ENCODE measurements around the gene N4BP2L1.

N4BP2L1 gene

DNA sequence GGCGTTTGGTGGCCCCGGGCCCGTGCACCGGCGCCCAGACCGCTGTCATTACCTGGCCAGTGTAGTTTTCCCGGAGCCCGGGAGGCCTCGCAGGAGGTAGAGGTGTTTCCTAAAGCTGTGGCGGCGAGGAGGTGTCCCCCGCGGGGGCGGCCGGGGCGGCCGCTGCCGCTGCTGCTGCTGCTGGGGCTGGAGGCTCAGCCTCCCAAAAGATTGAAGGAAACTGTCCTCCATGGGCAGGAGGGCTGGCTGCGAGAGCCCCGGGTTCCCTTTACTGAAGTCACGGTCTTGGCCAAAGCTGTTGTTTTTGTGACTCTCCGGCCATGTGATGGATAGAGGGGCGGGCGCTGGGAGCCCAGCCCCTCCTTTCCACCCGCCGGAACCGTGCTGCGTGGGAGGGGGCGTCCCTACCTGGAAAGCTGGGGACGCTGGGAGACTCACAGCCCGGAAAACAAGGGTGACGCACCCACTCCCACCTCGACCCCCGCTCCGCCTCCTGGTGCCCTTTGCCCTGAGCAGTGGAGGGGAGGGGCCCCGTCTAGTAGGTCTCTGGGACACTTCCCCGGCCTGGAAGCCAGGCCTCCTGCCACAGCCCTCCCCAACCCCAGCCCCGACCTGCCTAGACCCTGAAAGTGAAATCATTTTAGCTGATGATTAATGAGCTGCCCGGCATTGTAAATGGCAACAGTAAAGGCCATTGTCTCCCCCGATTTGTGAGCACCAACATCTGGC lies at the start of gene N4BP2L1:
Gene N4BP2L1, minus strand, starts transcription at position 279 of the 729 bp plus-strand sequence. Its CDS starts 48 bp downstream, at position 231.
- peak; percentile 92 for DNase-seq

DNA sequence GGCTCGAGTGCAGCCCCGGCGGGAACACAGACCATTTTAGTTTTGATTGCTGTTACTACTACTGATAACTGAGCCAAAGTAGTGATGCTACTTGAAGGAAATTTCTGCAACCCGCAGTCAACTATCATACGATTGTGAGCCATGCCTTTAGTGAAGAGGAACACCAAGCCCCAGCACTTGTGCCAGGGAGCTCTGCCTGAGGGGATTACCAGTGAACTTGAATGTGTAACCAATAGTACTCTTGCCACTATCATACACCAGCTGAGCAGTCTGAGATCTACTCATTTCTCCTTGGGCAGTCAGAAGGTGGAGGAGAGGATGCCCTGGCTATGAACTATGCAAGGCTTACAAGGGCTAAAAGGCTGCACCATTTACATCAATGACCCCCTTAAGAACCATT lies 49.0 kb upstream of the N4BP2L1 start:
- no peak for DNase-seq

GRCh38 chr13:32476021-32476731 lies 48.2 kb upstream of the N4BP2L1 start:
- DNase-seq: no peak

DNA sequence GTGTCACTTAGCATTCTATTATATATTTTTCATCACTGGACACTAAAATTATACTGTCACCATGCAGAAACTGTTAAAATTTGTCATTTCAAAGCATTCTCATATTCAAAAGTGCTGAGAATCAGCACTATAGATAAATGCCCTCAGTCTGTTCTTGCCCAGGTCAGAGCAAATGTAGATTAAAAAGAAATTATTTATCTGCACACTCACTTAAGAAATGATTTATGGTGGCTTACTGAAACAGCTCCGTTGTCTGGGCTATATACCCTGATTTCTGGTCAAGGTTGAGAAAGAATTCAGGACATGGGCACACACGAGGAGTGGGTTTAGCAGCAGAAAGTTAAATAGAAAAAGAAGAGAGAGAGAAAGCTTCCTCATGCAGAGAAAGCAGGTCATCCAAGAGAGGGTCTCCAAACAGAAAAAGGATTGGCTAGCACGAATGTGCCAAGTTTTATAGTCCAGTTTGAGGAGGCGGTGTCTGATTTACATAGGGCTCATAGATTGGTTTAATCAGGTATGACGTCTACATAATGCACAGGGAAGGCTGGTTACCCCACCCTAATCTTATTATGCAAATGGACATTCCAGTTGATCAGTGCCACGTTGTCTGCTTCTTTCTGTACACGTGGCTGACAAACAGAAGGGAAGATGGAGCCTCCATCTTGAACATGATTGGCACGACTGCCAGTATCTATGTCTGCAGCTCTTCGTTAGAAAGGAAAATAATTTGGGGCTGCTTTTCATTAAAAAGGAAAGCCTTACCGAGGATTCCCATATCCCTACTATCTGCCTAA lies 47.3 kb upstream of the N4BP2L1 start:
- DNase-seq: no peak

- no peak for DNase-seq
These were observed 45.7 kb upstream of the N4BP2L1 start for GRCh38 chr13:32473650-32474049.

- DNase-seq: no peak
These were observed 44.3 kb upstream of the N4BP2L1 start for GRCh38 chr13:32472194-32472621.

- no peak for DNase-seq
These were observed 43.4 kb upstream of the N4BP2L1 start for GRCh38 chr13:32471187-32471922.

DNA sequence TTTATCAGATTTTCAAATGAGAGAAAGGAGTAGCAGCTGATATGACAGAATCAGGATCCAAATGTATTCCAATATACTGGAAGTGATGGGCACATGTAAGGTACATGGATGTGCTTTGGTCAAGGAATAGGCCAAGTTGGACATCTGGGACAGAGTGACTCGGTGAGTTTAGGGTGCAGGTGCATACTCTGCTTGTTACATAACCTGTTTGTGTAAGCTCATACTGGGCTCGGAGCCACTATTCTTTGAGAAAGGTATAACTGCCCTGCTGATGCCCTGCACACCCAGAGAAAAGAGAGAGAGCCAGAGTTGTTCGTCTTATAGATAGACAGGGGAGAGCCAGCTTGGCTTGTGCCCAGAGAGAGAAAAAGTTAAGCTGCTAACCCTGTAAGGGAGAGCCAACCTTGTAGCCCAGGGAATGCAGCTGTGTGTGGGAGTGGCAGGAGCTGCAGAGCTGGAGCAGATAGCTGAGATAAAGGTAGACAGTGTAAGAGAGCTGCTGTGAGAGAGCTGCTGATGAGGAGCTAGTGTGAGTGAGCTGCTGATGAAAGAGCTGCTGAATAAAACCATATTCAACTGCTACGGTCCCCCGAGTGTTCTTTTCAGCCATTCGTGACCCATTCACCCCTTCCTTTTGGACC lies 40.7 kb upstream of the N4BP2L1 start:
- DNase-seq: no peak

DNA sequence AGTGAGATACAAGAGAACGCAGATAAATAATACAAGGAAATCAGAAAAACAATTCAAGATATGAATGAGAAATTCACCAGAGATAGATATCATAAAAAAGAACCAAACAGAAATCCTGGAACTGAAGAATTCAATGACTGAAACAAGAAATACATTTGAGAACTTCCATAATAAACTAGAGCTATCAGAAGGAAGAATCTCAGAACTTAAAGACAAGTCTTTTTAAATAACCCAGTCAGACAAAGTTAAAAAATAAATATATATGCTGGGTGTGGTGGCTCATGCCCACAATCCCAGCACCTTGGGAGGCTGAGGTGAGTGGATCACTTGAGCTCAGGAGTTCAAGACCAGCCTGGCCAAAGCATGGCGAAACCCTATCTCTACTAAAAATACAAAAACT lies 28.7 kb upstream of the N4BP2L1 start:
- no peak for DNase-seq

DNA sequence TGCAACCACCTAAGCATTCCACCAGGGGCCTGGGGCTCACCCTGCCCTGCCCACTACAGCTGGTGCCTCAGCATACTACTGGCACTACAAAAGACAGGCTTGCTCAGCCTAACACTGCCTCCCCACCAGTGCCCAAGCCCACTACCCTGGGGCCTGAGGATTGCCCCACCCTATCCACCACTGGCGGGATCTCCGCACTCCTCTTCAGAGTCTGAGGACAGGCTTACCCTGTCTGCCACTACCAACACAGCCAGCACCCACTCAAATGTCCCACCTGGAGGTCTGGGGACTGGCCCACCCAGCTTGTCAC lies 27.6 kb upstream of the N4BP2L1 start:
- DNase-seq: no peak

- DNase-seq: no peak
These were observed 27.1 kb upstream of the N4BP2L1 start for GRCh38 chr13:32454886-32455593.

GRCh38 chr13:32453981-32454380 lies 26.1 kb upstream of the N4BP2L1 start:
- DNase-seq: no peak

DNA sequence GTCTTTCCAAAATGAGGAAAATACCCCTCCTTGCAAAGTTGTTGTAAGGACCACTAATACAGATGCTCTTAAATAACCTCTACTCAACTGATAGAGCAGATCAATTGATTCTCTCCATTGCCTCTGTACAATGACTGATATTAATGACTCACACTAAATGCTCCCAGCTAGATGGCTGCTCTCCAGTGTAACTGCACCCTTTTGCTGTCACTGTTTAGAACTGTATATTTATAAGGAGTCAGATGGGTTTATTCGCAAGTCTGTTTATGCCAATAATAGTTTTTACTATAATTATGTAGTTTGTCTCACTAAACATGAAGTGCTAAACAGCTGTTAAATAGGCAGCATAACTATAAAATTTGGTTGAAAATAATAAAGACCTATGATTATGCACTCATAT lies 21.0 kb upstream of the N4BP2L1 start:
- DNase-seq: no peak

- no peak for DNase-seq
These were observed 20.1 kb upstream of the N4BP2L1 start for GRCh38 chr13:32447894-32448623.

GRCh38 chr13:32446773-32447465 lies 19.0 kb upstream of the N4BP2L1 start:
- DNase-seq: no peak

DNA sequence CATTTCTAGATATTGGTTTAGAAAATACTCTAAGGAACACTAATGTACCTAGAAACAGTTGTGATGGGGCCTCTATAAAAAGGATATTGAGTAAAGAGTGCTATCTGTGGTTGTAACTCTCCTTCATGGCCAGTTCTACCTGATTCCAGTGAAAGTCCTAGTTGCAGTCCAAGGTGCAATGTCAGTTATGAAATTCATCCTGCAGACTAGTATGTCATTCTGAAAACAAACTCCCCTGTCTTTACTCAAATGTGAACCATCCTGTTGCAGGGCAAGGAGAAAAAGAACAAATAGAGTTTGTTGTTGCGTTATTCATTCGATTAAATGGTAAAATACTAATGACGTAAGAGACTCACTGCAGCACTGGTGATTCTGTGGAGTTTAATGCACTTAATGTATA lies 18.3 kb upstream of the N4BP2L1 start:
- DNase-seq: no peak

DNA sequence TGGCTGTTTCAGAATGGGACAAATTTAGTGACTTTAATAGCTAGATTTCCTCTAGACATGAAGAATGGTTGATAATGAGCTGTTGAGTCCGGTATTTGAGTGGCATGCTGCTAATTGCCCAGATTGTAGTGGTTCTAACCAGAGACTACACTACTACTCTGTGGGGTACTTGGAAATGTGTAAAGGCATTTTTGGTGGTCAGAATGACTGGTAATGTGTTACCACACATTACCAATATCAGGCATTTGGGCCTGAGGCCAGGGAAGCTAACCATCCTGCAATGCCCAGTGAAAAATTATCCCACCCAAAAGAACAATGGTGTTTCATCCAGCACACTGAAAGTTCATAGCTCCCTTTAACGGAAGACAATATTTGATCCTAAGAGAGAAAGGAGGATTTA lies 17.5 kb upstream of the N4BP2L1 start:
- DNase-seq: no peak

DNA sequence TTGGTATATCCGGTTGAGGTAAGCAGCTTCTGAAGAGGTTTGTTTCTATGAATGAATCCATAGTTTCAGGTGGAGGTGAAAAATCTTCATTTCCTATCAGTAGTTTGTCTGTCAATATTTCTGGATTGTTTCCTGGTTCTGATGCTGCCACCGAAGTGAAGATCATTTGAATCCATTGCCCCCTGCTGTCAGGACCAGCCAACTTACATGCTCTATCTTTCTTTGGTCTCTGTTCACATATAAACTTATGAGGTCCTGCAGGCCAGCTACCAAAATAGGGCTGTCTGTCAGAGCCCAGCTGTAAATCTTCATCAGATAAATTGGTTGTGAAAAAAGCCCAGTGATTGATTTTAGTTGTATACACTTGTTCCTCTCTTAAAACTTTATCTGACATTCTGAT lies 15.2 kb upstream of the N4BP2L1 start:
- peak; percentile 39 to 46 for DNase-seq

GRCh38 chr13:32438871-32439270 lies 10.9 kb upstream of the N4BP2L1 start:
- no peak for DNase-seq

DNA sequence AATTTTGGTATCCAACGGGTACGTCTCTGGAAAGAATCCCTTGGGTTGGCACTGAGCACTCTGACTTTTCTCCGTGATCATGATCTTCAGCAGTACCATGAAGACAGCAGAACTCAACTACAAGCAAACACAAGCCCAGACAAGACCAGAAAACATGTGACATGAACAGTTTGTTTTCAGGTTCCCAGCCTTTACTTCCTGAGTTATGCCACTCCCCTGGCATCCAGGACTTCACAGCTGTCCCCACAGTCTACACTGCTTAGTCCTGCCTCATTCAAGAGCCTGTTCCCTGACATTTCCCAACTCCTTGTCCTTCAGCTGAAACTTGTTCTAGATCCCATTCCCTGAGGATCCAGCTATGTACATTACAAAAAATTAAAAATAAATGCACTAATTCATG lies 4.9 kb upstream of the N4BP2L1 start:
- DNase-seq: no peak

GRCh38 chr13:32431361-32431760 lies 3.4 kb upstream of the N4BP2L1 start:
- no peak for DNase-seq

Measured in activated CD4-positive, alpha-beta T cell treated with anti-CD3 and anti-CD28 coated beads for 4 hours (primary cell).